Caki2 (cell line): ENCODE results near the gene PNKD. TPM values are rescaled to one million over a fixed set of nuclear protein-coding genes. Genes with fewer than 3 reads are reported as not detected.

Experiments
- total RNA-seq: library from RNA; depleted of rRNA; stranded (reverse); fragments of >200 nt; shearing (Covaris generic); gene quantifications from 2 replicates; pipeline ENCODE4 v1.2.3, GENCODE V29; 2014; ENCODE audit warnings: low replicate concordance; rRNA removed

PNKD gene
- total RNA-seq, 1 experiment from 2014 or later: 75.8 TPM

Other genes starting within 250 kb of the PNKD start
- not detected in 2 replicates for gene RUFY4, start 201.3 kb upstream of the PNKD start, total RNA-seq
- gene CXCR2, start 144.5 kb upstream of the PNKD start, total RNA-seq: not detected in 2 replicates
- not detected in 2 replicates for gene CXCR1, start 103.6 kb upstream of the PNKD start, total RNA-seq
- gene ARPC2, start 53.3 kb upstream of the PNKD start, total RNA-seq: 470 and 533 TPM in 2 replicates
- 0.12 TPM in 1 of 2 replicates, not detected in the other for gene GPBAR1, start 9.5 kb upstream of the PNKD start, total RNA-seq
- gene AAMP, start 382 bp upstream of the PNKD start, total RNA-seq: 130 and 189 TPM in 2 replicates
- gene TMBIM1, start 22.0 kb downstream of the PNKD start, total RNA-seq: 159 and 177 TPM in 2 replicates
- gene CATIP, start 86.3 kb downstream of the PNKD start, total RNA-seq: 0.57 and 3.2 TPM in 2 replicates
- gene SLC11A1, start 111.8 kb downstream of the PNKD start, total RNA-seq: 1.4 and 3.0 TPM in 2 replicates
- gene CTDSP1, start 129.3 kb downstream of the PNKD start, total RNA-seq: 53.8 and 73.6 TPM in 2 replicates
- not detected in 2 replicates for gene VIL1, start 148.6 kb downstream of the PNKD start, total RNA-seq